AG04449 (cell line): Measurements from ENCODE around the gene RAB44.

ENCODE experiments used
- CTCF ChIA-PET: fragments of 350-600 bp; formaldehyde crosslinking; extraction: SDS; loops from one replicate; lab custom pipeline; 2021; ENCODE audit warnings: antibody characterized with exemption; lab: Yijun Ruan, JAX
- POLR2A ChIA-PET: fragments of 400-600, 350-600 bp; formaldehyde crosslinking; extraction: SDS; loops from one replicate; lab custom pipeline; 2020; ENCODE audit warnings: antibody characterized with exemption, inconsistent platforms; lab: Yijun Ruan, JAX
- DNase-seq: peaks from one replicate; pipeline ENCODE4 v3.0.0-alpha.2; 2010; ENCODE audit warnings: low read depth, low spot score
- H3K4me3 ChIP-seq: 2 replicates; pipeline ENCODE4 v1.5.1; 2011; ENCODE audit warnings: low read depth, mild to moderate bottlenecking, control low read depth, low read length
- TF ChIP-seq, protein P1 (sequence below): IDR thresholded peaks from one replicate; pipeline ENCODE4 v1.5.1; 2011; ENCODE audit warnings: mild to moderate bottlenecking, moderate library complexity, low read length, control low read depth, inconsistent platforms; ENCODE audit not compliant: insufficient read depth; ENCODE audit errors: missing control alignments

The RAB44 gene

DNA sequence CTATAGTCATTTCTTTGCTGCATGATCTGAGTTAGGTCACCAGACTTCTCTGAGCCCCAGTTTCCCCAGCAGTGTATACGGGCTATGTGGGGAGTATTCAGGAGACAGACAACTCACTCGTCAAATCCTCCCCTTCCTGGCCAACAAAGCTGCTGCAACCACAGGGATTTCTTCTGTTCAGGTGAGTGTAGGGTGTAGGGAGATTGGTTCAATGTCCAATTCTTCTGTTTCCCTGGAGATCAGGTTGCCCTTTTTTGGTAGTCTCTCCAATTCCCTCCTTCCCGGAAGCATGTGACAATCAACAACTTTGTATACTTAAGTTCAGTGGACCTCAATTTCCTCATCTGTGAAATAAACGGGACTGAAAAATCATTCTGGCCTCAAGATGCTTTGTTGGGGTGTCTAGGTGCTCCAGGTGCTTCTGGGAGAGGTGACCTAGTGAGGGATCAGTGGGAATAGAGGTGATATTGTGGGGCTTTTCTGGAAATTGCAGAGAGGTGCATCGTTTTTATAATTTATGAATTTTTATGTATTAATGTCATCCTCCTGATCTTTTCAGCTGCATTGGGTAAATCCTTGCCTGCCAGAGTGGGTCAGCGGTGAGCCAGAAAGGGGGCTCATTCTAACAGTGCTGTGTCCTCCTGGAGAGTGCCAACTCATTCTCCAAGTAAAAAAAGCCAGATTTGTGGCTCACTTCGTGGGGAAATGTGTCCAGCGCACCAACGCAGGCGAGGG is 19.7 kb upstream of the RAB44 start:
- TF ChIP-seq, protein P1, sequence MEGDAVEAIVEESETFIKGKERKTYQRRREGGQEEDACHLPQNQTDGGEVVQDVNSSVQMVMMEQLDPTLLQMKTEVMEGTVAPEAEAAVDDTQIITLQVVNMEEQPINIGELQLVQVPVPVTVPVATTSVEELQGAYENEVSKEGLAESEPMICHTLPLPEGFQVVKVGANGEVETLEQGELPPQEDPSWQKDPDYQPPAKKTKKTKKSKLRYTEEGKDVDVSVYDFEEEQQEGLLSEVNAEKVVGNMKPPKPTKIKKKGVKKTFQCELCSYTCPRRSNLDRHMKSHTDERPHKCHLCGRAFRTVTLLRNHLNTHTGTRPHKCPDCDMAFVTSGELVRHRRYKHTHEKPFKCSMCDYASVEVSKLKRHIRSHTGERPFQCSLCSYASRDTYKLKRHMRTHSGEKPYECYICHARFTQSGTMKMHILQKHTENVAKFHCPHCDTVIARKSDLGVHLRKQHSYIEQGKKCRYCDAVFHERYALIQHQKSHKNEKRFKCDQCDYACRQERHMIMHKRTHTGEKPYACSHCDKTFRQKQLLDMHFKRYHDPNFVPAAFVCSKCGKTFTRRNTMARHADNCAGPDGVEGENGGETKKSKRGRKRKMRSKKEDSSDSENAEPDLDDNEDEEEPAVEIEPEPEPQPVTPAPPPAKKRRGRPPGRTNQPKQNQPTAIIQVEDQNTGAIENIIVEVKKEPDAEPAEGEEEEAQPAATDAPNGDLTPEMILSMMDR = no peak
- no peak for DNase-seq
- H3K4me3 ChIP-seq = peak overlapping the region; percentile 91
- CTCF ChIA-PET = interaction anchor here (0.7 to 3.6 kb wide), 6 partner anchors 34 to 82 kb away, joined by 3 to 28 read pairs (median 4); no protein-coding TSS in a partner anchor
- POLR2A ChIA-PET = interaction anchor here (0.5 to 5.6 kb wide), 21 partner anchors 9 to 259 kb away, joined by 3 to 66 read pairs (median 7); no protein-coding TSS in a partner anchor

DNA sequence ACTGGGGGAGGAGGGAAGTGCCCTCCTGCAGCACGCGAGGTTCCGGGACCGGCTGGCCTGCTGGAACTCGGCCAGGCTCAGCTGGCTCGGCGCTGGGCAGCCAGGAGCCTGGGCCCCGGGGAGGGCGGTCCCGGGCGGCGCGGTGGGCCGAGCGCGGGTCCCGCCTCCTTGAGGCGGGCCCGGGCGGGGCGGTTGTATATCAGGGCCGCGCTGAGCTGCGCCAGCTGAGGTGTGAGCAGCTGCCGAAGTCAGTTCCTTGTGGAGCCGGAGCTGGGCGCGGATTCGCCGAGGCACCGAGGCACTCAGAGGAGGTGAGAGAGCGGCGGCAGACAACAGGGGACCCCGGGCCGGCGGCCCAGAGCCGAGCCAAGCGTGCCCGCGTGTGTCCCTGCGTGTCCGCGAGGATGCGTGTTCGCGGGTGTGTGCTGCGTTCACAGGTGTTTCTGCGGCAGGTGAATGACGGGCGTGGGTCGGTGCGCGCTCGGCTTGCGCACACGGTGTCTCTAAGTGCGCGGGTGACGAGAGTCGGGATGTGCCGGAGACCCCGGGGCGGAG is 19.1 kb upstream of the RAB44 start, which contains the start of gene CDKN1A:
TSS of gene CDKN1A (plus strand) at position 227 of the 555 bp plus-strand sequence. CDS start 5,388 bp downstream, outside the sequence.
- TF ChIP-seq, protein P1 = no peak
- ChIA-PET POLR2A (interaction anchor here (0.5 to 5.6 kb wide), 24 partner anchors 10 to 260 kb away, joined by 3 to 66 read pairs (median 6); no protein-coding TSS in a partner anchor), CTCF (interaction anchor here (0.7 to 3.6 kb wide), 7 partner anchors 24 to 138 kb away, joined by 3 to 28 read pairs (median 3); no protein-coding TSS in a partner anchor)
- DNase-seq = no peak
- peak within 1 kb of the TSS; percentile 91 for H3K4me3 ChIP-seq

DNA sequence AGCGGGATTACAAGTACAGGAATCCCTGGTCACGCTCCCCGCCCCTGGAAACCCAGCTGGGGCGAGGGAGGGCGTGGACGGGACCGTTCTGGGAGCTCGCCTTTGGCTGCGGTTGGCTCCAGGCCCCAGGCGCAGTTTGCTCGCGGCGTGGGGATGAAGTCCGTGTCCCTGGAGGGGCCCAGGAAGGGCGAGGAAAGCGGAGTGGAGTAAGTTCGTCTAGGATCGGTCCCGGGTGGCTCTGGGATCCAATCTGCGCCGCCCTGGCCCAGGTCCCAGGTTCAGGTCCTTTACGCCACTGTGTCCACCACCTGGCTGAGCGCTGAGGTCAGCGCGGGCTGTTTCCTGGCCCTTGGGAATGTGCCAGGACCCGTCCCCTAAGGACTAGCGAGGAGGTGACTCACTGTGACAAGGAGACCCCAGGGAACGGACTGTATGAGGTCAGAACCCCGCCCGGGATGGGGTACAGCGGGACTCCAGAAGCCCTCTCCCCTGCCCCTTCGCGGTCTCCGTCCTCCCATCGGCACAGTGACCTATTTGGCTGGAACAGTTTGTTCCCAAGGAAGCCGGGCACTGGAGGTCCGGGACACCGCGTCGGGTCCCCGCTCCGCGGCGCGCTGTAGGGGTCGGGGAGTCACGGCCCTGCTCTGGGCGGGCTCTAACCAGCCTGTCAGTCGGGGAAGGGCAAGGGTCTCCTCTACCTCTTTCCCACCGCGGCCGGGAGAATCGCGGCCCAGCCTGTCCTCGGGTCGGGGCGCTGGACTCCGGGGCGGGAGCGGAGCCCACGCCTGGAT is 18.4 kb upstream of the RAB44 start:
- CTCF ChIA-PET = interaction anchor here (0.7 to 12.4 kb wide), 11 partner anchors 24 to 138 kb away, joined by 3 to 118 read pairs (median 5); no protein-coding TSS in a partner anchor

DNA sequence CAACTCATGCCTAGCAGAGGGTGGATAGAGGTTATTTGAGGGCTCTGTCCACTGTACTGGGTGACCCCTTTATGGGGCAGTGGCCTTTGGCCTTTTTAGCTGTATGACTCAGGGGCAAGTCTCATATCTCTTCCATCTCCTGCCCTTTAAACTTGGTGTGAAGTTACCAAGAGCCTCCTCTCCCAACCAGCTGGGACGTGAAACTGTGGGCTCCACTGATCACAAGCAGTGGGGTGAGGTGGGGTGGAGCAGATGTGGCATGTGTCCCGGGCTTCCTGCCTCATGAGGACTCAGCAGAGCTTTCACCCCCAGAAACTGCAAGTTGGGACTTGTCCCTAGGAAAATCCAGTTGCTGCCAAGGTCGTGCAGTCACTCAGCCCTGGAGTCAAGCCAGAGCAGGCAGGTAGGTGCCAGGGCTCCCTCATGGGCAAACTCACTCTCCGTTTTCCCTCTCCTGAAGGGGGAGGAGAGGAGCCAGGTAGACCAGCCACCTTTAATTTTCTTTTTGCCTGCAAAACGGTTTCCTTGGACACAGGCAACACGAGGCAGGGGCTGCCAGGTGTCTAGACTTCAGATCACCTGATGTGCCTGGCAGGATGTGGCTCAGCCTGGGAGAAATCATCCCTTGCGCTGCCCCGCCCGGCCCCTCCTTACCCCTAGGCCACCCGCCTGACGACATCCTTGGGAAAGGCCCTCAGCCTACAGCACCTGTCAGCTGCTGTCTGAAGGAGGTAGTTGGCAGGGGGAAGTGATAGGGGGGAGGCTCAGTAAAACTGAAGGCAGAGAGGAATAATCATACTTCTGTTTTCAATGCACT is 15.1 kb upstream of the RAB44 start:
- POLR2A ChIA-PET = interaction anchor here (0.6 to 1.3 kb wide), 4 partner anchors 16 to 77 kb away, joined by 3 read pairs; no protein-coding TSS in a partner anchor
- CTCF ChIA-PET = interaction anchor here (0.5 to 12.4 kb wide), 15 partner anchors 13 to 83 kb away, joined by 3 to 118 read pairs (median 4); partner anchors contain the start of gene RAB44
- TF ChIP-seq, protein P1 = no peak
- H3K4me3 ChIP-seq = peak overlapping the region; percentile 49
- no peak for DNase-seq

More for the DNA sequence above, 18.4 kb upstream of the RAB44 start:
- peak overlapping the region; percentile 91 for H3K4me3 ChIP-seq
- TF ChIP-seq, protein P1 = no peak
- POLR2A ChIA-PET = interaction anchor here (0.6 to 5.6 kb wide), 19 partner anchors 10 to 256 kb away, joined by 3 to 66 read pairs (median 7); no protein-coding TSS in a partner anchor
- no peak for DNase-seq

DNA sequence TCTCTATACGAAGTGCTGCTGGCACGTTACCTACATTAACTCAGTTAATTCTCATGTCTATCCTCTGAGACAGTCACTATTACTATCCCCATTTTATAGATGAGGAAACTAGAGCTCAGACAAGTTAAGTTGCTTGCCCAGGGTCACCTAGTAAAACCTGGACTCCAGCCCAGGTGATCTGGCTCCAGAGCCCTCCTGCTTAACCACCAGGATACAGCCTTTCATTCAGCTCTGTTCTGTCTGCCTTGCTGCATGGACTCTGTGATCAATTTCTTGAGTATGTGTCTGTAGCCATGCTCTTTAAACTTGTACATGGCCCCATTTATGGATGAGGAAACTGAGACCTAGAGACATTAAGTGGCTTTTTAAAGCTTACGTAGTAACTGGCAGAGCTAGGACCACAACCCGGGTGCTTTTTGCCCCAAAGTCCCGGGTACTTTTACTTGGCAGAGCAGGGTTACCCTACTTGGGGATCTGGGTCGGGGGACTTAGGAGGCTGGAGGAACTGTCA is 14.4 kb upstream of the RAB44 start:
- no peak for DNase-seq
- POLR2A ChIA-PET = interaction anchor here (0.6 to 1.7 kb wide), 2 partner anchors 43 to 58 kb away, joined by 3 to 5 read pairs; no protein-coding TSS in a partner anchor
- TF ChIP-seq, protein P1 = no peak
- H3K4me3 ChIP-seq = peak overlapping the region; percentile 49
- CTCF ChIA-PET = interaction anchor here (0.9 to 12.4 kb wide), 13 partner anchors 14 to 83 kb away, joined by 3 to 118 read pairs (median 4); partner anchors contain the start of gene RAB44
